ENCODE measurements around the gene PMS2.
"Not testable (repeated sequence)": the region's sequence is repeated elsewhere in the genome, so short reads cannot be mapped to it uniquely, and the experiment has no call there.

PMS2 gene

GRCh38 chr7:6008668-6009611 lies at the start of gene PMS2, which contains the start of gene AIMP2:
Gene PMS2, minus strand, starts transcription at chr7:6009049. Its CDS starts 30 bp downstream, at chr7:6009019.
Gene AIMP2, plus strand, starts transcription at chr7:6009272. Its CDS starts 92 bp downstream, at chr7:6009364.
- Histone ChIP-seq H3K27me3 (ENCODE audit: control insufficient read depth, insufficient read depth, low read length) (no peaks in the 10 kb centered on the region), H3K4me3 (ENCODE audit: low read length) (peak within 1 kb of the TSS; percentile 84), H3K9me3 (ENCODE audit: control insufficient read depth, low read length) (no peaks in the 10 kb centered on the region), H3K9ac (ENCODE audit: low read length) (peak within 1 kb of the TSS; percentile 59), H3K36me3 (ENCODE audit: control insufficient read depth, insufficient read depth, low read length) (no peaks in the 10 kb centered on the region), H3K4me1 (ENCODE audit: control insufficient read depth, insufficient read depth, low read length) (peaks cover 27% of the 10 kb centered on the region)

GRCh38 chr7:6057316-6058129 lies 48.7 kb upstream of the PMS2 start:
- Histone ChIP-seq H3K36me3 (ENCODE audit: control insufficient read depth, insufficient read depth, low read length) (no peaks in the 10 kb centered on the region), H3K4me1 (ENCODE audit: control insufficient read depth, insufficient read depth, low read length) (peaks cover 13% of the 10 kb centered on the region), H3K27me3 (ENCODE audit: control insufficient read depth, insufficient read depth, low read length) (no peaks in the 10 kb centered on the region), H3K9me3 (ENCODE audit: control insufficient read depth, low read length) (no peaks in the 10 kb centered on the region), H3K4me3 (ENCODE audit: low read length) (peak overlapping the region; percentile 97), H3K9ac (ENCODE audit: low read length) (peak overlapping the region; percentile 94)

GRCh38 chr7:6056616-6057015 lies 47.8 kb upstream of the PMS2 start:
- Histone ChIP-seq H3K9me3 (ENCODE audit: control insufficient read depth, low read length) (no peaks in the 10 kb centered on the region), H3K27me3 (ENCODE audit: control insufficient read depth, insufficient read depth, low read length) (no peaks in the 10 kb centered on the region), H3K36me3 (ENCODE audit: control insufficient read depth, insufficient read depth, low read length) (no peaks in the 10 kb centered on the region), H3K4me3 (ENCODE audit: low read length) (no peak overlapping the region), H3K4me1 (ENCODE audit: control insufficient read depth, insufficient read depth, low read length) (peaks cover 13% of the 10 kb centered on the region), H3K9ac (ENCODE audit: low read length) (peak overlapping the region; percentile 22)

GRCh38 chr7:6051185-6051584 lies 42.3 kb upstream of the PMS2 start:
- not testable (repeated sequence) for H3K9ac ChIP-seq (ENCODE audit: low read length); H3K27me3 ChIP-seq (ENCODE audit: control insufficient read depth, insufficient read depth, low read length); H3K4me3 ChIP-seq (ENCODE audit: low read length); H3K9me3 ChIP-seq (ENCODE audit: control insufficient read depth, low read length); H3K36me3 ChIP-seq (ENCODE audit: control insufficient read depth, insufficient read depth, low read length); H3K4me1 ChIP-seq (ENCODE audit: control insufficient read depth, insufficient read depth, low read length)

- peaks cover 9% of the 10 kb centered on the region for H3K36me3 ChIP-seq (ENCODE audit: control insufficient read depth, insufficient read depth, low read length)
- H3K4me1 ChIP-seq (ENCODE audit: control insufficient read depth, insufficient read depth, low read length) = no peaks in the 10 kb centered on the region
- H3K27me3 ChIP-seq (ENCODE audit: control insufficient read depth, insufficient read depth, low read length) = no peaks in the 10 kb centered on the region
- no peak overlapping the region for H3K4me3 ChIP-seq (ENCODE audit: low read length)
- no peak overlapping the region for H3K9ac ChIP-seq (ENCODE audit: low read length)
- no peaks in the 10 kb centered on the region for H3K9me3 ChIP-seq (ENCODE audit: control insufficient read depth, low read length)
These were observed 40.9 kb upstream of the PMS2 start for GRCh38 chr7:6049780-6050179.

GRCh38 chr7:6035686-6036085 lies 26.8 kb upstream of the PMS2 start:
- peaks cover 16% of the 10 kb centered on the region for H3K36me3 ChIP-seq (ENCODE audit: control insufficient read depth, insufficient read depth, low read length)
- no peak overlapping the region for H3K4me3 ChIP-seq (ENCODE audit: low read length)
- no peak overlapping the region for H3K9ac ChIP-seq (ENCODE audit: low read length)
- no peaks in the 10 kb centered on the region for H3K4me1 ChIP-seq (ENCODE audit: control insufficient read depth, insufficient read depth, low read length)
- H3K9me3 ChIP-seq (ENCODE audit: control insufficient read depth, low read length) = no peaks in the 10 kb centered on the region
- no peaks in the 10 kb centered on the region for H3K27me3 ChIP-seq (ENCODE audit: control insufficient read depth, insufficient read depth, low read length)

- peaks cover 16% of the 10 kb centered on the region for H3K36me3 ChIP-seq (ENCODE audit: control insufficient read depth, insufficient read depth, low read length)
These were observed 26.3 kb upstream of the PMS2 start for GRCh38 chr7:6035165-6035564.

GRCh38 chr7:6032641-6033040 lies 23.8 kb upstream of the PMS2 start:
- peaks cover 16% of the 10 kb centered on the region for H3K36me3 ChIP-seq (ENCODE audit: control insufficient read depth, insufficient read depth, low read length)
- H3K4me3 ChIP-seq (ENCODE audit: low read length) = no peak overlapping the region
- H3K27me3 ChIP-seq (ENCODE audit: control insufficient read depth, insufficient read depth, low read length) = no peaks in the 10 kb centered on the region
- H3K9ac ChIP-seq (ENCODE audit: low read length) = no peak overlapping the region
- H3K9me3 ChIP-seq (ENCODE audit: control insufficient read depth, low read length) = no peaks in the 10 kb centered on the region
- H3K4me1 ChIP-seq (ENCODE audit: control insufficient read depth, insufficient read depth, low read length) = no peaks in the 10 kb centered on the region

More at GRCh38 chr7:6035165-6035564, 26.3 kb upstream of the PMS2 start:
- no peak overlapping the region for H3K4me3 ChIP-seq (ENCODE audit: low read length)
- no peak overlapping the region for H3K9ac ChIP-seq (ENCODE audit: low read length)
- H3K27me3 ChIP-seq (ENCODE audit: control insufficient read depth, insufficient read depth, low read length) = no peaks in the 10 kb centered on the region
- H3K4me1 ChIP-seq (ENCODE audit: control insufficient read depth, insufficient read depth, low read length) = no peaks in the 10 kb centered on the region
- H3K9me3 ChIP-seq (ENCODE audit: control insufficient read depth, low read length) = no peaks in the 10 kb centered on the region

GRCh38 chr7:6032167-6032566 lies 23.3 kb upstream of the PMS2 start:
- Histone ChIP-seq H3K36me3 (ENCODE audit: control insufficient read depth, insufficient read depth, low read length) (peaks cover 16% of the 10 kb centered on the region), H3K9me3 (ENCODE audit: control insufficient read depth, low read length) (no peaks in the 10 kb centered on the region), H3K4me1 (ENCODE audit: control insufficient read depth, insufficient read depth, low read length) (no peaks in the 10 kb centered on the region), H3K9ac (ENCODE audit: low read length) (no peak overlapping the region), H3K27me3 (ENCODE audit: control insufficient read depth, insufficient read depth, low read length) (no peaks in the 10 kb centered on the region), H3K4me3 (ENCODE audit: low read length) (no peak overlapping the region)

GRCh38 chr7:6031567-6031966 lies 22.7 kb upstream of the PMS2 start:
- Histone ChIP-seq H3K9ac (ENCODE audit: low read length) (no peak overlapping the region), H3K27me3 (ENCODE audit: control insufficient read depth, insufficient read depth, low read length) (no peaks in the 10 kb centered on the region), H3K36me3 (ENCODE audit: control insufficient read depth, insufficient read depth, low read length) (peaks cover 22% of the 10 kb centered on the region), H3K9me3 (ENCODE audit: control insufficient read depth, low read length) (no peaks in the 10 kb centered on the region), H3K4me3 (ENCODE audit: low read length) (no peak overlapping the region), H3K4me1 (ENCODE audit: control insufficient read depth, insufficient read depth, low read length) (peaks cover 4% of the 10 kb centered on the region)

- H3K27me3 ChIP-seq (ENCODE audit: control insufficient read depth, insufficient read depth, low read length) = no peaks in the 10 kb centered on the region
- H3K9me3 ChIP-seq (ENCODE audit: control insufficient read depth, low read length) = no peaks in the 10 kb centered on the region
- H3K4me1 ChIP-seq (ENCODE audit: control insufficient read depth, insufficient read depth, low read length) = peaks cover 10% of the 10 kb centered on the region
- H3K36me3 ChIP-seq (ENCODE audit: control insufficient read depth, insufficient read depth, low read length) = peaks cover 25% of the 10 kb centered on the region
- no peak within 1 kb of the TSS for H3K4me3 ChIP-seq (ENCODE audit: low read length)
- no peak within 1 kb of the TSS for H3K9ac ChIP-seq (ENCODE audit: low read length)
These were observed 22.1 kb upstream of the PMS2 start, which contains the start of gene ANKRD61 for GRCh38 chr7:6030988-6031387. Gene ANKRD61, plus strand, starts transcription at chr7:6031376. Its CDS starts 0 bp downstream, at chr7:6031376.

GRCh38 chr7:6028563-6028962 lies 19.7 kb upstream of the PMS2 start:
- peaks cover 20% of the 10 kb centered on the region for H3K4me1 ChIP-seq (ENCODE audit: control insufficient read depth, insufficient read depth, low read length)
- no peaks in the 10 kb centered on the region for H3K27me3 ChIP-seq (ENCODE audit: control insufficient read depth, insufficient read depth, low read length)
- H3K36me3 ChIP-seq (ENCODE audit: control insufficient read depth, insufficient read depth, low read length) = peaks cover 24% of the 10 kb centered on the region

More at GRCh38 chr7:6028563-6028962, 19.7 kb upstream of the PMS2 start:
- no peak overlapping the region for H3K9ac ChIP-seq (ENCODE audit: low read length)
- no peak overlapping the region for H3K4me3 ChIP-seq (ENCODE audit: low read length)
- H3K9me3 ChIP-seq (ENCODE audit: control insufficient read depth, low read length) = no peaks in the 10 kb centered on the region

Data from mucosa of stomach (tissue), 1 donor.